NB4 (cell line): ENCODE data around the gene CPNE4.

Experiments used
- DNase-seq: peaks from one replicate; pipeline ENCODE4 v3.0.0; 2010; ENCODE audit warnings: low read depth
- H3K4me3 ChIP-seq: one replicate; pipeline ENCODE4 v1.5.1; 2011; ENCODE audit warnings: mild to moderate bottlenecking, low read depth, low read length, moderate library complexity
- MYC ChIP-seq: IDR thresholded peaks from 2 replicates; pipeline ENCODE4 v1.6.1; 2011; ENCODE audit warnings: low read depth, low read length
- POLR2A ChIP-seq: IDR thresholded peaks from 2 replicates; pipeline ENCODE4 v1.6.1; 2011; ENCODE audit warnings: mild to moderate bottlenecking; ENCODE audit not compliant: insufficient read length; ENCODE audit errors: extremely low read depth
- TF ChIP-seq, protein P1 (sequence below): IDR thresholded peaks from one replicate; pipeline ENCODE4 v1.5.1; 2012; ENCODE audit warnings: low read depth, low read length
- TF ChIP-seq, protein P2 (sequence below): IDR thresholded peaks from 2 replicates; pipeline ENCODE4 v1.6.1; 2011; ENCODE audit warnings: low read depth, low read length

Gene CPNE4

DNA sequence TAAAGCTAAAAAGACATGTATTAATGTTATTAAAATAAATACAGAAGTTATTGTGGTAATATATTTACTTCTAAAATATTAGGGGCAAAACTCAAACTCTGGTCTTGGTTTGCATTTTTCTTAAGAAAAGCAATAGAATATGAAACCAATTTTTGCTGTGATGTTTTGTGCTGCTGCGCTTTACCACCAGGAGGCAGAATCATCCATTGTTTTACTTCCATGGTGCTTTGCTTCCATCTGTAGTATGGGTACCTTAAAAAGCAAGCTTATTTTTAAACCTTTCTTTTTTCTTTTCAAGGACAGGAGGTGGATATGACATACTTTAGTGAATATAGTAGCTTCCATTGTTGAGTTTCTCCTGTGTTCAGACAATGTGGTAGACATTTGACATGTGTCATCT lies 485.5 kb downstream of the CPNE4 start:
- peak; percentile 25 for DNase-seq
- TF ChIP-seq, protein P1, sequence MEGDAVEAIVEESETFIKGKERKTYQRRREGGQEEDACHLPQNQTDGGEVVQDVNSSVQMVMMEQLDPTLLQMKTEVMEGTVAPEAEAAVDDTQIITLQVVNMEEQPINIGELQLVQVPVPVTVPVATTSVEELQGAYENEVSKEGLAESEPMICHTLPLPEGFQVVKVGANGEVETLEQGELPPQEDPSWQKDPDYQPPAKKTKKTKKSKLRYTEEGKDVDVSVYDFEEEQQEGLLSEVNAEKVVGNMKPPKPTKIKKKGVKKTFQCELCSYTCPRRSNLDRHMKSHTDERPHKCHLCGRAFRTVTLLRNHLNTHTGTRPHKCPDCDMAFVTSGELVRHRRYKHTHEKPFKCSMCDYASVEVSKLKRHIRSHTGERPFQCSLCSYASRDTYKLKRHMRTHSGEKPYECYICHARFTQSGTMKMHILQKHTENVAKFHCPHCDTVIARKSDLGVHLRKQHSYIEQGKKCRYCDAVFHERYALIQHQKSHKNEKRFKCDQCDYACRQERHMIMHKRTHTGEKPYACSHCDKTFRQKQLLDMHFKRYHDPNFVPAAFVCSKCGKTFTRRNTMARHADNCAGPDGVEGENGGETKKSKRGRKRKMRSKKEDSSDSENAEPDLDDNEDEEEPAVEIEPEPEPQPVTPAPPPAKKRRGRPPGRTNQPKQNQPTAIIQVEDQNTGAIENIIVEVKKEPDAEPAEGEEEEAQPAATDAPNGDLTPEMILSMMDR, result peak; percentile 61
- TF ChIP-seq, protein P2, sequence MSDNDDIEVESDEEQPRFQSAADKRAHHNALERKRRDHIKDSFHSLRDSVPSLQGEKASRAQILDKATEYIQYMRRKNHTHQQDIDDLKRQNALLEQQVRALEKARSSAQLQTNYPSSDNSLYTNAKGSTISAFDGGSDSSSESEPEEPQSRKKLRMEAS, result no peak
- no peak overlapping the region for H3K4me3 ChIP-seq

DNA sequence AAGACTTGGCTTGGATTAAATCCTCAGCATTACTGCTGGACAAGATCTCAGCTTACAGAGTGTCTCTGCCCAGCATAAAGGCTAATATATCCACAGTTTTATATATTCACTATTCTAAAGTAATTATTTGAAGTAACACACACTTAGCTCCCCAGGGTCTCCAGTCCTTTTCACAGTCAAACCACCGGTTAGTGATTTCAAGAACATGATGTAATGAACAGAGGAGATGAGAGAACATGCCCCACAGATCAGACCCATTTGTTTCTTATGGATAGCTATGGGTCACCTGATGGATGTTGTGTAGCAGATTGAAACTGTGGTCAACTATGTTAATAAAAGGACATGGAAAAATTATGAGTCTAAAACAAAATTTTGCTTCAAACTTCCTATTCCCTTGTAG lies 487.2 kb downstream of the CPNE4 start:
- DNase-seq, result no peak

DNA sequence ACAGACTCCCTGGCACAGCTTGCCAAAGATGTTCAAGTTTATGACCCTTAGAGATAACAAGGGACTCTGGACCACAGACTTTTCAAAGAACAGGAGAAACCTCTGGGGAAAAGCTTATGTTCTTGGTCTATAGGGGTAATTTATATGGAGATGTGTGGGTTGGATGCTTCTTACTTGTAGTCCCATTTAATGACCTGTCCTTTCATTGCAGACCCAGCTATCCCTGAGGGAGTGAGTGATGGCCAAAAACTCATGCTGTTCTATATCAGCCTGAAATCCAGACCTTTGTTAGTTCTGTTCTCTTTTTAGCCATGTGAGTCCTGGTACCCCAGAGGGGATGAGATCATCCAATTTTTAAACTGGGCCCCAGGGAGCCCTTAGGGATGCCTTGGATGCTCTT lies 488.4 kb downstream of the CPNE4 start:
- no peak for DNase-seq
- TF ChIP-seq POLR2A, result no peak
- no peak for TF ChIP-seq MYC
- TF ChIP-seq, protein P1, result no peak
- TF ChIP-seq, protein P2, result no peak
- no peak overlapping the region for H3K4me3 ChIP-seq

More for the DNA sequence above, 487.2 kb downstream of the CPNE4 start:
- no peak for TF ChIP-seq MYC
- TF ChIP-seq, protein P1, result no peak
- TF ChIP-seq POLR2A, result no peak
- TF ChIP-seq, protein P2, result no peak
- no peak overlapping the region for H3K4me3 ChIP-seq

DNA sequence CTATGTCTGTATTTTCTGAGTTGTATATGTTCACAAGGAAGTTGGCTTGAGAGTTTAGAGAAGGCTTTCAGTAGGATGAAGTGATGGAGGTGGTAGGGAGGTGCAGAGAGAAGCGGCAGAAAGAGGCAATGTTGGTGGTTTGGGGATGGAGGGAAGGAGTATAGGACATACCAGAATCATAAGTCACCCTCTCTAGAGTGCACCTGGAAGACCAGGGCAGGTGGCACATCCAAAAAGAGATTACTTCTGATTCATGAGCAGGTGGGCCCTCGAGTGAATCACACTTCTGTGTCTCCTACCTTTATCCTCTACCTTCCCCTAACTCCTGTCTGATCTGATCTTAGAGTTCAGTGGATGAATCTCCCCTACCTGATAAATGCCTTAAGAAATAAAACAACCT lies 490.3 kb downstream of the CPNE4 start:
- H3K4me3 ChIP-seq, result no peak overlapping the region
- no peak for DNase-seq
- TF ChIP-seq POLR2A (no peak), MYC (no peak)
- TF ChIP-seq, protein P2, result no peak
- TF ChIP-seq, protein P1, result no peak

DNA sequence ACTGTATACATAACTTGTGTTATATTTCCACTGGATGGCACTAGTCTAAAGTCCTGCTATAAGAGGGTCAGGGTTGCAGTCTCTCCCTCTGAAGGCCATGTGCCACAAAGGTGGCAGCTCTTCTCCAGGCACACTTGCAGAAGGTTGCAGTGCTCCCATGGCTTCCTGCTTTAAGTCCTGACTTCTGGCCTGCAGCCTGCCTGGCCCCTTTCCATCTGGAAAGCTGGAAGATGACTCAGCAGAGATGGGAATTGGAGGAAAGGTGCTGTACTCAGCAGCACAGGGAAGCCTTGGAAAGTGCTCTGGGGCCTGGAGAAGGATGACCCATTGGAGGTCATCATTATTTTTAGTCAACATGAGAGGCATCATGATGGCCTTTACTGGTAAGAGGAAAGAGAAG lies 491.1 kb downstream of the CPNE4 start:
- no peak overlapping the region for H3K4me3 ChIP-seq
- no peak for DNase-seq
- TF ChIP-seq MYC, result no peak
- TF ChIP-seq POLR2A, result no peak
- TF ChIP-seq, protein P1, result no peak
- TF ChIP-seq, protein P2, result no peak

DNA sequence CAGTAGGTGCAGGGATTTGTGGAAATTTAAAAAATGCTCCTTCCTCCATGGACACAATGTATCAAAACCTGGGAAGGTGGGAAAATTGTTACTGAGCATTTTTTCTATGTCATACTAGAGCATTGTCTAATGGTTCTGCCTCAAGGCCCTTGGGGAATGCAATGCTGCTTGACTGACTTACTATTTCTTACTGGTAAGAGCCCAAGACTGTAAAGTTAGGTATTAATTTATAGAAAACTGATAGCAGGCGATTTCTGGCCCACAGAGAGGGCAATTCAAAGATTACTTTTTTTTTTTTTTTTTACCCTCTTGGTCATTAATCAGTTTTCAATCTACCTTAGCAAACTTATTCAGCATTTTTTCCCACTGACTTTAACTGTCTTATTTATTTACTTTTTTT lies 493.5 kb downstream of the CPNE4 start:
- no peak for DNase-seq
- no peak overlapping the region for H3K4me3 ChIP-seq
- no peak for TF ChIP-seq MYC
